GM12878 (cell line): ENCODE results near the gene ITGB5.

Experiments
- EZH2 ChIP-seq: IDR thresholded peaks from 2 replicates; pipeline ENCODE4 v1.6.1; 2012; ENCODE audit warnings: low read depth, mild to moderate bottlenecking, control low read depth, inconsistent platforms, low read length, borderline replicate concordance; ENCODE audit not compliant: control insufficient read depth
- REST ChIP-seq: IDR thresholded peaks from 2 replicates; pipeline ENCODE4 v1.6.1; 2012; ENCODE audit warnings: mild to moderate bottlenecking, low read depth, low read length

- TF ChIP-seq REST (no peak), EZH2 (no peak)
Measured at GRCh38 chr3:124841517-124841916, 45.6 kb downstream of the ITGB5 start.
